ENCODE results near the gene C10orf67.

- TF ChIP-seq, protein P1, sequence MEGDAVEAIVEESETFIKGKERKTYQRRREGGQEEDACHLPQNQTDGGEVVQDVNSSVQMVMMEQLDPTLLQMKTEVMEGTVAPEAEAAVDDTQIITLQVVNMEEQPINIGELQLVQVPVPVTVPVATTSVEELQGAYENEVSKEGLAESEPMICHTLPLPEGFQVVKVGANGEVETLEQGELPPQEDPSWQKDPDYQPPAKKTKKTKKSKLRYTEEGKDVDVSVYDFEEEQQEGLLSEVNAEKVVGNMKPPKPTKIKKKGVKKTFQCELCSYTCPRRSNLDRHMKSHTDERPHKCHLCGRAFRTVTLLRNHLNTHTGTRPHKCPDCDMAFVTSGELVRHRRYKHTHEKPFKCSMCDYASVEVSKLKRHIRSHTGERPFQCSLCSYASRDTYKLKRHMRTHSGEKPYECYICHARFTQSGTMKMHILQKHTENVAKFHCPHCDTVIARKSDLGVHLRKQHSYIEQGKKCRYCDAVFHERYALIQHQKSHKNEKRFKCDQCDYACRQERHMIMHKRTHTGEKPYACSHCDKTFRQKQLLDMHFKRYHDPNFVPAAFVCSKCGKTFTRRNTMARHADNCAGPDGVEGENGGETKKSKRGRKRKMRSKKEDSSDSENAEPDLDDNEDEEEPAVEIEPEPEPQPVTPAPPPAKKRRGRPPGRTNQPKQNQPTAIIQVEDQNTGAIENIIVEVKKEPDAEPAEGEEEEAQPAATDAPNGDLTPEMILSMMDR (IDR thresholded peaks at IDR 0.05 in 2 of 3, conservative IDR thresholded peaks at IDR 0.05 in 1 of 3; ENCODE audit: borderline replicate concordance in 1 of 3, insufficient read depth in 1 of 3, low read depth in 2 of 3, low read length in 2 of 3): no peak
- TF ChIP-seq EZH2 (IDR thresholded peaks at IDR 0.05): no peak
These were observed 146.0 kb downstream of the C10orf67 start for GRCh38 chr10:23198610-23198939.

Measured in HCT116 (cell line).